K562 (cell line): Measurements from ENCODE around the gene NDUFAF2. TPM values are rescaled to one million over a fixed set of nuclear protein-coding genes. Genes with fewer than 3 reads are reported as not detected.

ENCODE experiments used
- ATAC-seq: fragments of 200-7000 bp; cut with Tn5 transposase; 3 replicates; pipeline ENCODE4 v1.9.1; 2020; ENCODE audit warnings: moderate library complexity
- BruUV-seq: library from RNA; stranded (reverse); fragments of 400-500 nt; replicated peaks from 2 replicates; lab custom pipeline; 2021; lab: Mats Ljungman, UMichigan
- CTCF ChIA-PET: fragments of 300-600 bp; formaldehyde crosslinking; extraction: SDS; loops from one replicate; lab custom pipeline; 2021; ENCODE audit warnings: low intra/inter-chr PET ratio; lab: Yijun Ruan, JAX
- POLR2A ChIA-PET: fragments of 300-600, 350-650 bp; sonication (Branson Sonifier 250); formaldehyde crosslinking; extraction: SDS; loops from one replicate; lab custom pipeline; 2021; ENCODE audit warnings: antibody characterized with exemption, inconsistent platforms; lab: Yijun Ruan, JAX
- DNase-seq, 4 experiments: peaks; one replicate each; pipeline versions ENCODE4 v3.0.0 to v3.0.0-alpha.2; 2011 to 2018; ENCODE audit warnings: low spot score in 3 of 4, mixed read lengths in 3 of 4; ENCODE audit errors: extremely low read depth in 1 of 4
- FAIRE-seq: peaks from 2 replicates; lab custom pipeline; 2011; peaks lifted over from hg19 to GRCh38; lab: Jason Lieb, UNC
- H2AFZ ChIP-seq: 2 replicates; pipeline ENCODE4 v1.6.0; 2011; ENCODE audit warnings: low read depth, low read length, control low read depth, inconsistent platforms
- H3K27ac ChIP-seq: fragments of 200-600 bp; 3 replicates; pipeline ENCODE4 v1.8.0; 2011; ENCODE audit warnings: low read depth, mild to moderate bottlenecking, control low read depth, inconsistent platforms, low read length, moderate library complexity, mixed read lengths; ENCODE audit errors: extremely low read depth
- H3K27me3 ChIP-seq, 2 experiments: fragments of 300-600 bp in 1 of 2; 2 replicates in 1 of 2; 3 replicates in 1 of 2; pipeline versions ENCODE4 v1.6.0 to v1.8.0; 2011; ENCODE audit warnings: inconsistent platforms in 2 of 2, low read length in 2 of 2, mild to moderate bottlenecking in 1 of 2, mixed read lengths in 1 of 2, moderate library complexity in 1 of 2; ENCODE audit not compliant: control insufficient read depth in 2 of 2, insufficient read depth in 2 of 2
- H3K36me3 ChIP-seq: fragments of 300-600 bp; 3 replicates; pipeline ENCODE4 v1.8.0; 2011; ENCODE audit warnings: mild to moderate bottlenecking, low read length, inconsistent platforms; ENCODE audit not compliant: control insufficient read depth, insufficient read depth
- H3K4me1 ChIP-seq, 2 experiments: fragments of 200-600 bp in 1 of 2; replicated peaks in 1 of 2; 2 replicates in 1 of 2; 3 replicates in 1 of 2; pipeline versions ENCODE4 v1.5.1 to v1.8.0; 2011; ENCODE audit warnings: inconsistent platforms in 2 of 2, low read length in 2 of 2, mild to moderate bottlenecking in 1 of 2, mixed read lengths in 1 of 2, moderate library complexity in 1 of 2; ENCODE audit not compliant: control insufficient read depth in 2 of 2, insufficient read depth in 2 of 2
- H3K4me2 ChIP-seq: 2 replicates; pipeline ENCODE4 v1.6.1; 2011; ENCODE audit warnings: low read length, control low read depth, inconsistent platforms, mixed read lengths; ENCODE audit not compliant: insufficient read depth
- H3K4me3 ChIP-seq: fragments of 200-600 bp; sonication (generic), shearing (Covaris generic); 2 replicates; pipeline ENCODE4 v1.5.1; 2016; ENCODE audit warnings: control low read depth, inconsistent platforms
- H3K79me2 ChIP-seq: fragments of 200-600 bp; 3 replicates; pipeline ENCODE4 v1.8.0; 2011; ENCODE audit warnings: low read length, inconsistent platforms; ENCODE audit not compliant: control insufficient read depth, insufficient read depth
- H3K9ac ChIP-seq, 2 experiments: 2 replicates each; pipeline versions ENCODE4 v1.6.0 to v1.6.1; 2011; ENCODE audit warnings: low read depth in 2 of 2, low read length in 2 of 2, control low read depth in 1 of 2, inconsistent platforms in 1 of 2, mild to moderate bottlenecking in 1 of 2, mixed read lengths in 1 of 2; ENCODE audit not compliant: insufficient read depth in 1 of 2
- H3K9me1 ChIP-seq: one replicate; pipeline ENCODE4 v1.6.0; 2011; ENCODE audit warnings: inconsistent platforms, mild to moderate bottlenecking, low read length, moderate library complexity; ENCODE audit not compliant: control insufficient read depth, insufficient read depth
- H3K9me3 ChIP-seq: replicated peaks from 2 replicates; pipeline ENCODE4 v1.5.1; 2011; ENCODE audit warnings: low read depth, low read length, inconsistent platforms; ENCODE audit not compliant: control insufficient read depth, insufficient read depth
- H4K20me1 ChIP-seq: replicated peaks from 2 replicates; pipeline ENCODE4 v1.6.1; 2011; ENCODE audit warnings: low read length, inconsistent platforms, mixed read lengths; ENCODE audit not compliant: control insufficient read depth, insufficient read depth
- CTBP1 ChIP-seq: fragments of 450-650 bp; IDR thresholded peaks from 2 replicates; pipeline ENCODE4 v1.6.1; 2016; ENCODE audit warnings: borderline replicate concordance
- CTCF ChIP-seq, 3 experiments: IDR thresholded peaks in 2 of 3; conservative IDR thresholded peaks in 1 of 3; 2 replicates each; pipeline ENCODE4 v1.5.1; 2011 to 2012; ENCODE audit warnings: low read length in 3 of 3, mild to moderate bottlenecking in 3 of 3, control low read depth in 2 of 3, improper control_type of control experiment in 1 of 3, inconsistent platforms in 1 of 3, low read depth in 1 of 3, mixed read lengths in 1 of 3, moderate library complexity in 1 of 3; ENCODE audit not compliant: insufficient read depth in 2 of 3
- DMBX1 ChIP-seq: fragments of 250-450 bp; sonication (Bioruptor Pico); IDR thresholded peaks from 2 replicates; pipeline ENCODE4 v1.8.0; 2022; ENCODE audit warnings: inconsistent platforms, mild to moderate bottlenecking, moderate library complexity, borderline replicate concordance
- RAD21 ChIP-seq, 2 experiments: fragments of 250-450 bp in 1 of 2; fragments of 450-650 bp in 1 of 2; sonication (Bioruptor Pico) in 1 of 2; formaldehyde crosslinking in 1 of 2; IDR thresholded peaks in 1 of 2; conservative IDR thresholded peaks in 1 of 2; 2 replicates each; pipeline versions ENCODE4 v1.4.0 to v1.8.0; 2020 to 2022; ENCODE audit warnings: mild to moderate bottlenecking in 2 of 2, moderate library complexity in 1 of 2
- SAP30 ChIP-seq: fragments of 200-600 bp; sonication (generic); IDR thresholded peaks from 2 replicates; pipeline ENCODE4 v1.6.1; 2012; ENCODE audit warnings: borderline replicate concordance, low read depth, mild to moderate bottlenecking, moderate library complexity, low read length, control low read depth, inconsistent platforms; ENCODE audit not compliant: insufficient read depth, poor library complexity, severe bottlenecking
- SMAD3 ChIP-seq: fragments of 450-650 bp; formaldehyde crosslinking; conservative IDR thresholded peaks from 2 replicates; pipeline ENCODE4 v1.4.0; 2020; ENCODE audit warnings: mild to moderate bottlenecking
- TFAP4 ChIP-seq: sonication (generic); formaldehyde crosslinking; IDR thresholded peaks from 2 replicates; pipeline ENCODE4 v1.8.0; 2022; ENCODE audit warnings: missing genetic modification reagents, mild to moderate bottlenecking, moderate library complexity, borderline replicate concordance
- WGBS: fragments of 100-300 bp; shearing (Covaris generic); methylation state at CpG from one replicate; pipeline ENCODE4 v1.1.6; 2016; ENCODE audit warnings: low coverage, mixed read lengths; ENCODE audit not compliant: insufficient coverage; ENCODE audit errors: missing lambda C conversion rate; 5-methylcytosine and 5-hydroxymethylcytosine counted together
- in situ Hi-C: fragments of 300-500 bp; cut with MboI; formaldehyde crosslinking; loops from 4 replicates; pipeline ENCODE4 v1.15.0; 2018; ENCODE audit warnings: inconsistent platforms, mixed read lengths
- intact Hi-C: fragments of 100-400 bp; cut with micrococcal nuclease; formaldehyde crosslinking; loops from 2 replicates; pipeline ENCODE4 v1.14.2; 2022
- polyA plus RNA-seq, 8 experiments: library from polyadenylated mRNA; depleted of rRNA in 4 of 8; stranded (reverse) in 5 of 8; unstranded in 3 of 8; fragments of >200 nt; fragmentation: Nextera tagmentation in 2 of 8; fragmentation: Illumina TruSeq in 1 of 8; extraction: Ambion mirVana in 2 of 8; extraction: Trizol in 1 of 8; gene quantifications; 2 replicates each; pipeline versions ENCODE4 v1.2.1 to v1.2.3, GENCODE V29; 2011 to 2014; ENCODE audit warnings: inconsistent platforms in 1 of 8, missing spikeins in 1 of 8
- total RNA-seq, 7 experiments: library from RNA; depleted of rRNA in 6 of 7; stranded (reverse); fragments of >200 nt in 6 of 7; fragmentation: Illumina TruSeq in 2 of 7; extraction: Trizol in 2 of 7; gene quantifications; 2 replicates each; pipeline versions ENCODE4 v1.2.1 to v1.2.3, GENCODE V29; 2011 to 2021; ENCODE audit warnings: low replicate concordance in 1 of 7

NDUFAF2 gene
- total and polyA plus RNA-seq, 9 of the 15 experiments (the other 6 are each of a cell fraction or from before 2014, with no cell fraction given): 56.0 to 155 (median 95.9) TPM

GRCh38 chr5:60958712-60959111 lies 13.7 kb downstream of the NDUFAF2 start:
- in situ Hi-C loops: no loop called here
- Histone ChIP-seq H3K4me2 (no peak overlapping the region), H3K9me1 (no peaks in the 10 kb centered on the region), H3K4me3 (no peak overlapping the region), H3K27me3 (no peaks in the 10 kb centered on the region), H3K9ac (no peak overlapping the region), H4K20me1 (no peaks in the 10 kb centered on the region), H3K4me1 (no peaks in the 10 kb centered on the region), H2AFZ (no peak overlapping the region), H3K9me3 (no peaks in the 10 kb centered on the region), H3K36me3 (no peaks in the 10 kb centered on the region), H3K27ac (no peak overlapping the region), H3K79me2 (peaks cover 74% of the 10 kb centered on the region)
- BruUV-seq: no TSS peak
- POLR2A ChIA-PET: no interaction called here
- no peak for TF ChIP-seq SMAD3
- FAIRE-seq (no peak), ATAC-seq (no peak), DNase-seq (no peak)
- intact Hi-C loops: loop anchor here (2.0 to 10.0 kb wide), 2 partner anchors 96 to 700 kb away; no protein-coding TSS in a partner anchor
- CTCF ChIA-PET: interaction anchor here (1.6 kb wide), 1 partner anchor 700 kb away, joined by 5 read pairs; no protein-coding TSS in a partner anchor
- 97% methylated on average over 2 of the region's 2 CpGs for WGBS

- TF ChIP-seq CTBP1 (no peak), SAP30 (no peak), TFAP4 (no peak), CTCF (IDR thresholded peaks at IDR 0.05 in 2 of 3, conservative IDR thresholded peaks at IDR 0.05 in 1 of 3; ENCODE audit: insufficient read depth in 2 of 3, low read depth in 1 of 3, low read length in 3 of 3) (peak in 1 of 3 experiments; percentile 38; a peak in 2 of 6 replicates), RAD21 (CRISPR knock-in tag; conservative IDR thresholded peaks at IDR 0.05 in 1 of 2, IDR thresholded peaks at IDR 0.05 in 1 of 2) (peak; percentile 43 to 51), DMBX1 (no peak)
- Histone ChIP-seq H4K20me1 (no peaks in the 10 kb centered on the region), H3K27ac (no peak overlapping the region), H3K9me3 (no peaks in the 10 kb centered on the region), H3K79me2 (peaks cover 69% of the 10 kb centered on the region), H3K4me1 (no peaks in the 10 kb centered on the region), H3K9me1 (no peaks in the 10 kb centered on the region), H3K36me3 (no peaks in the 10 kb centered on the region), H3K27me3 (no peaks in the 10 kb centered on the region), H3K4me3 (no peak overlapping the region), H3K4me2 (no peak overlapping the region), H2AFZ (no peak overlapping the region), H3K9ac (no peak overlapping the region)
- FAIRE-seq (peak; percentile 65), DNase-seq (no peak), ATAC-seq (no peak)
- BruUV-seq: no TSS peak
- intact Hi-C loops: loop anchor here (2.0 to 10.0 kb wide), 2 partner anchors 96 to 700 kb away; no protein-coding TSS in a partner anchor
- ChIA-PET CTCF (interaction anchor here (1.6 kb wide), 1 partner anchor 699 kb away, joined by 5 read pairs; no protein-coding TSS in a partner anchor), POLR2A (no interaction called here)
- in situ Hi-C loops: no loop called here
Observed at GRCh38 chr5:60959156-60959555, 14.2 kb downstream of the NDUFAF2 start.
